Osteocyte (in vitro differentiated cells): ENCODE data around the gene PTPRF. TPM values are rescaled to one million over a fixed set of nuclear protein-coding genes. Genes with fewer than 3 reads are reported as not detected.

Source experiments
- DNase-seq: peaks from one replicate; pipeline ENCODE4 v3.0.0; 2021; ENCODE audit warnings: mixed read lengths; ENCODE audit not compliant: unreplicated experiment; ENCODE audit errors: extremely low spot score
- H3K27ac Mint-ChIP-seq: one replicate; pipeline ENCODE4 v1.8.0; 2021; ENCODE audit warnings: mild to moderate bottlenecking, mixed read lengths; ENCODE audit not compliant: unreplicated experiment
- H3K27me3 Mint-ChIP-seq: one replicate; pipeline ENCODE4 v1.8.0; 2021; ENCODE audit warnings: mixed read lengths; ENCODE audit not compliant: unreplicated experiment
- H3K36me3 Mint-ChIP-seq: one replicate; pipeline ENCODE4 v1.8.0; 2021; ENCODE audit warnings: mixed read lengths; ENCODE audit not compliant: unreplicated experiment
- H3K4me1 Mint-ChIP-seq: one replicate; pipeline ENCODE4 v1.8.0; 2021; ENCODE audit warnings: mixed read lengths; ENCODE audit not compliant: unreplicated experiment
- H3K4me3 Mint-ChIP-seq: one replicate; pipeline ENCODE4 v1.8.0; 2021; ENCODE audit warnings: mild to moderate bottlenecking, moderate library complexity, mixed read lengths; ENCODE audit not compliant: unreplicated experiment
- H3K9me3 Mint-ChIP-seq: one replicate; pipeline ENCODE4 v1.8.0; 2021; ENCODE audit warnings: mixed read lengths; ENCODE audit not compliant: unreplicated experiment
- CTCF ChIP-seq: fragments of 200-600 bp; sonication (generic); IDR thresholded peaks from 2 replicates; pipeline ENCODE4 v1.5.0; 2021; ENCODE audit warnings: antibody characterized with exemption, mild to moderate bottlenecking, moderate library complexity
- total RNA-seq: library from RNA; stranded (reverse); gene quantifications from 2 replicates; pipeline ENCODE4 v1.2.1, GENCODE V29; 2021

Gene PTPRF
- total RNA-seq, 1 donor from 2014 or later = 37.3 TPM

- no peak for DNase-seq
- Mint-ChIP-seq H3K4me3 (no peak overlapping the region), H3K4me1 (no peaks in the 10 kb centered on the region), H3K27ac (no peak overlapping the region), H3K36me3 (peaks cover 3% of the 10 kb centered on the region), H3K9me3 (no peaks in the 10 kb centered on the region), H3K27me3 (no peaks in the 10 kb centered on the region)
- TF ChIP-seq CTCF = no peak
These were observed 21.5 kb downstream of the PTPRF start for GRCh38 chr1:43552059-43552742.

- H3K9me3 Mint-ChIP-seq = no peaks in the 10 kb centered on the region
- no peak for DNase-seq
- no peak for TF ChIP-seq CTCF
- no peak overlapping the region for H3K4me3 Mint-ChIP-seq
- H3K27ac Mint-ChIP-seq = no peak overlapping the region
- H3K4me1 Mint-ChIP-seq = no peaks in the 10 kb centered on the region
- no peaks in the 10 kb centered on the region for H3K27me3 Mint-ChIP-seq
- peaks cover 3% of the 10 kb centered on the region for H3K36me3 Mint-ChIP-seq
These were observed 22.1 kb downstream of the PTPRF start for GRCh38 chr1:43552813-43553212.

GRCh38 chr1:43554444-43554992, 23.8 kb downstream of the PTPRF start:
- DNase-seq = no peak
- no peaks in the 10 kb centered on the region for H3K27me3 Mint-ChIP-seq
- no peak overlapping the region for H3K27ac Mint-ChIP-seq
- H3K9me3 Mint-ChIP-seq = no peaks in the 10 kb centered on the region
- H3K4me3 Mint-ChIP-seq = no peak overlapping the region
- peaks cover 3% of the 10 kb centered on the region for H3K36me3 Mint-ChIP-seq
- H3K4me1 Mint-ChIP-seq = no peaks in the 10 kb centered on the region
- TF ChIP-seq CTCF = peak; percentile 58

GRCh38 chr1:43556782-43557181, 26.1 kb downstream of the PTPRF start:
- H3K36me3 Mint-ChIP-seq = peaks cover 3% of the 10 kb centered on the region
- H3K27ac Mint-ChIP-seq = no peak overlapping the region
- no peak for DNase-seq
- H3K4me3 Mint-ChIP-seq = no peak overlapping the region
- no peaks in the 10 kb centered on the region for H3K9me3 Mint-ChIP-seq
- no peak for TF ChIP-seq CTCF
- no peaks in the 10 kb centered on the region for H3K27me3 Mint-ChIP-seq
- H3K4me1 Mint-ChIP-seq = no peaks in the 10 kb centered on the region

- Mint-ChIP-seq H3K36me3 (peaks cover 3% of the 10 kb centered on the region), H3K27me3 (no peaks in the 10 kb centered on the region), H3K9me3 (no peaks in the 10 kb centered on the region), H3K4me3 (no peak overlapping the region), H3K4me1 (no peaks in the 10 kb centered on the region), H3K27ac (no peak overlapping the region)
- no peak for TF ChIP-seq CTCF
- no peak for DNase-seq
These were observed 27.1 kb downstream of the PTPRF start for GRCh38 chr1:43557744-43558245.
